Activated CD8-positive, alpha-beta memory T cell treated with anti-CD3 and anti-CD28 coated beads, Interleukin-2, amount 50 U/mL, for 1 hour (primary cell): Measurements from ENCODE around the gene CDHR5.
A peak's percentile ranks its signal among the peaks of the same experiment; 100 is the strongest.
"Not testable (repeated sequence)": the region's sequence is repeated elsewhere in the genome, so short reads cannot be mapped to it uniquely, and the experiment has no call there.

Experiments used
- DNase-seq: peaks from one replicate; pipeline ENCODE4 v3.0.0-alpha.2; 2020; ENCODE audit errors: extremely low read depth

Gene CDHR5

GRCh38 chr11:586376-587316 is 38.1 kb downstream of the CDHR5 start:
- no peak for DNase-seq

GRCh38 chr11:584287-584686 is 40.5 kb downstream of the CDHR5 start:
- no peak for DNase-seq

GRCh38 chr11:581752-582151 is 43.0 kb downstream of the CDHR5 start:
- no peak for DNase-seq

- no peak for DNase-seq
Measured at GRCh38 chr11:581342-581741, 43.4 kb downstream of the CDHR5 start.

GRCh38 chr11:579830-580601 is 44.7 kb downstream of the CDHR5 start:
- no peak for DNase-seq

GRCh38 chr11:578276-579035 is 46.3 kb downstream of the CDHR5 start:
- no peak for DNase-seq

- no peak for DNase-seq
Measured at GRCh38 chr11:577611-577894, 47.2 kb downstream of the CDHR5 start.

- no peak for DNase-seq
Measured at GRCh38 chr11:576811-577610, 47.7 kb downstream of the CDHR5 start.

- peak; percentile 92 for DNase-seq
Measured at GRCh38 chr11:575996-576768, 48.6 kb downstream of the CDHR5 start, which contains the start of gene PHRF1. TSS of gene PHRF1 (plus strand) at chr11:576470. CDS start at chr11:581513, 5,043 bp downstream.

- no peak for DNase-seq
Measured at GRCh38 chr11:575313-575995, 49.3 kb downstream of the CDHR5 start.

GRCh38 chr11:574632-575312 is 50.0 kb downstream of the CDHR5 start:
- no peak for DNase-seq

GRCh38 chr11:574031-574570 is 50.7 kb downstream of the CDHR5 start:
- DNase-seq: not testable (repeated sequence)

- DNase-seq: no peak
Measured at GRCh38 chr11:573146-573759, 51.5 kb downstream of the CDHR5 start.

GRCh38 chr11:571802-572185 is 53.0 kb downstream of the CDHR5 start:
- no peak for DNase-seq

GRCh38 chr11:569158-569885 is 55.4 kb downstream of the CDHR5 start:
- DNase-seq: no peak

GRCh38 chr11:568306-569157 is 56.2 kb downstream of the CDHR5 start:
- DNase-seq: peak; percentile 61
